ENCODE data around the gene SDR9C7. TPM values are rescaled to one million over a fixed set of nuclear protein-coding genes. Genes with fewer than 3 reads are reported as not detected.
A peak's percentile ranks its signal among the peaks of the same experiment; 100 is the strongest.
"Not testable (repeated sequence)": the region's sequence is repeated elsewhere in the genome, so short reads cannot be mapped to it uniquely, and the experiment has no call there.

Gene SDR9C7
- total RNA-seq, 1 donor from 2014 or later = not detected

- TF ChIP-seq CTCF (conservative IDR thresholded peaks at IDR 0.05; ENCODE audit: low read depth, low read length) = no peak
- H3K4me3 ChIP-seq (ENCODE audit: low read depth, low read length) = no peak overlapping the region
These were observed 9.7 kb upstream of the SDR9C7 start for GRCh38 chr12:56943878-56944277.

GRCh38 chr12:56943374-56943773 lies 9.2 kb upstream of the SDR9C7 start:
- DNase-seq (ENCODE audit: low read depth); H3K4me3 ChIP-seq (ENCODE audit: low read depth, low read length): not testable (repeated sequence)

More at GRCh38 chr12:56943878-56944277, 9.7 kb upstream of the SDR9C7 start:
- no peak for DNase-seq (ENCODE audit: low read depth)

DNA sequence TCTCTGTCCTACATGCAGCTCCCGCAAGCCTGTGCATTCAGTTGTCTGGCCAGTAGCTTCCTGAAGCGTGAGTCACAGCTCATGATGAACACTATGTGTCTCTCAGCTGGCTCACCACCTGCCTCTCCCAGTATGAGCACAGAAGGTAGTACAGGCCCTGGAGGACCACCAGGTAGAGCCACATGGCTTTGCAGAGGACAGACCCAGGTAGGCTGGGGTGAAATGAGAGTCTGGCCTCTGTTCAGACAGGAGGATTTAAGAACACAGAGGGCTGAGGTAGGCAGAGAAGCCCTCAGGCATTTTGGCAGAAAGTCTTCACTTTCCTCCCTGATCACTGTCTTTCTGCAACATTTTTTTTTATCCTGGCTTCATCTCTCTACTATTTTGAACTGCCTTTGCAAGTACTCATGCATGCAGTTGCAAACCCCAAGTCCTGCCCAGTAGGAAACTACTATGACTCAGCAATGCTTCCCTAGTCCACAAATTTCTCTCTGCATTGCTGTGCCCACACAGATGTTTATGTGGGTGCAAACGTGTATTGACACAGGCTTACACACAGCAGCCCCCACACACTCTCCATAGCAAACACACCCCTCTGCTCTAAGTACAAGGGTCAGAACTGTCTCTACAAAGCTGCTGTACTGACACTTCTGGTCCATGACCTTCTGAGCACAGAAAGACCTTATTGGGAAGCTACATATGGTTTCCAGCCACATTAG lies 7.2 kb upstream of the SDR9C7 start:
- peak; percentile 27 for DNase-seq (ENCODE audit: low read depth)
- no peak overlapping the region for H3K4me3 ChIP-seq (ENCODE audit: low read depth, low read length)
- no peak for TF ChIP-seq CTCF (conservative IDR thresholded peaks at IDR 0.05; ENCODE audit: low read depth, low read length)

GRCh38 chr12:56940942-56941298 lies 6.7 kb upstream of the SDR9C7 start:
- H3K4me3 ChIP-seq (ENCODE audit: low read depth, low read length); DNase-seq (ENCODE audit: low read depth): not testable (repeated sequence)

DNA sequence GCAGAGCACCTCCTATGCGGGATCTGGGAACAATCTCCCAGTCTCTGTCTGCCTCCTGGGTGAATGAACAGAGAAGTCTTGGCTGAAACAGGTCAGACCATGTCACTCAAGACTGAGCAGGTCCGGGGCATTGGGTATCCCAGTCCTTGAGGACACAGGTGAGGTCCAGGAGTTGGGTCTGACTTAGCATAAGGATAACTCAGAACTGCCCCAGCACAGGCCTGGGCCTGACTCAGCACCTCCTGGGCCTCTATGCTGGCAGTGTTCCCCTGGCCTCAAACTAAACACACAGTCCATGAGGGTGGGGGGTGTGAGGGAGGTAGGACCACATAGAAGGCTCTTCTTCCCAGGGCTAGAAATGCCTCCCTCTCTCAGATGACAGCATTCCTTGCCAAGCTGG lies 1.5 kb upstream of the SDR9C7 start:
- TF ChIP-seq CTCF (conservative IDR thresholded peaks at IDR 0.05; ENCODE audit: low read depth, low read length) = no peak
- no peak for DNase-seq (ENCODE audit: low read depth)
- no peak overlapping the region for H3K4me3 ChIP-seq (ENCODE audit: low read depth, low read length)

DNA sequence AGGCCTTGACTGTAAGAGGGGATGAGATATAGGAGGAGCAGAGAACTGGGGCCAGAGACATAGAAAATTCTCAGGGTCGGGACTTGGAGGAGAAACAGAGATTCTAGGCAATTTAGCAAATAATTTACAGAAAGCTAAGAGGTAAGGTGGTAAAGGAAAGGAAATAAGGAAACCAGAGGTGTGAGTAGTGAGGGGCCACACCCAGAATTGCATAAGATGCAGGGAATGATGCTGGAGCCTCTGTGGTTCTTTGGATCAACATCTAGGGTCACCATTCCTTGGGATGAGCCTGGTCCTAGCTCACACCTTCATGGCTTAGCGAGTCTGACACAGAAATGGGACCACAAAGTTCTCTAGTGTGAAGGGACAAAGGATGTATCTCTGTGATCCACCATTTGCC lies 949 bp upstream of the SDR9C7 start:
- no peak overlapping the region for H3K4me3 ChIP-seq (ENCODE audit: low read depth, low read length)
- no peak for DNase-seq (ENCODE audit: low read depth)
- TF ChIP-seq CTCF (conservative IDR thresholded peaks at IDR 0.05; ENCODE audit: low read depth, low read length) = no peak

GRCh38 chr12:56932867-56933266 lies 1.3 kb downstream of the SDR9C7 start:
- no peak for DNase-seq (ENCODE audit: low read depth)
- no peak for TF ChIP-seq CTCF (conservative IDR thresholded peaks at IDR 0.05; ENCODE audit: low read depth, low read length)
- no peak overlapping the region for H3K4me3 ChIP-seq (ENCODE audit: low read depth, low read length)

- no peak for DNase-seq (ENCODE audit: low read depth)
- TF ChIP-seq CTCF (conservative IDR thresholded peaks at IDR 0.05; ENCODE audit: low read depth, low read length) = no peak
- H3K4me3 ChIP-seq (ENCODE audit: low read depth, low read length) = no peak overlapping the region
These were observed 2.1 kb downstream of the SDR9C7 start for GRCh38 chr12:56932146-56932545.
